Tibial artery (tissue), 4 donors: ENCODE measurements around the gene STPG3.

Source experiments
- DNase-seq, 2 donors: peaks; one replicate each; pipeline ENCODE4 v3.0.0-alpha.2; 2019
- H3K27ac ChIP-seq, 2 donors: fragments of 200-600 bp; sonication (generic) in 1 of 2; 1 replicate in 1 of 2; 2 replicates in 1 of 2; pipeline ENCODE4 v1.5.1; 2018 to 2019; ENCODE audit warnings: mild to moderate bottlenecking in 1 of 2
- H3K27me3 ChIP-seq, 2 donors: fragments of 200-600 bp; sonication (generic) in 1 of 2; one replicate each; pipeline versions ENCODE4 v1.5.1 to v1.6.0; 2016 to 2019
- H3K36me3 ChIP-seq, 3 donors: fragments of 200-600 bp; sonication (generic) in 2 of 3; one replicate each; pipeline ENCODE4 v1.5.1; 2016 to 2019; ENCODE audit warnings: mild to moderate bottlenecking in 2 of 3
- H3K4me1 ChIP-seq, 4 donors: fragments of 200-600 bp; sonication (generic) in 2 of 4; 1 replicate in 3 of 4; 2 replicates in 1 of 4; pipeline ENCODE4 v1.5.1; 2016 to 2019
- H3K4me3 ChIP-seq, 2 donors: fragments of 200-600 bp; sonication (generic) in 1 of 2; 1 replicate in 1 of 2; 2 replicates in 1 of 2; pipeline ENCODE4 v1.5.1; 2018 to 2019; ENCODE audit warnings: mild to moderate bottlenecking in 2 of 2
- H3K9me3 ChIP-seq, 3 donors: fragments of 200-600 bp; sonication (generic) in 1 of 3; one replicate each; pipeline ENCODE4 v1.5.1; 2016 to 2019
- intact Hi-C: fragments of 100-400 bp; cut with DNase I; formaldehyde crosslinking; loops from one replicate; pipeline ENCODE4 v1.15.0; 2023; ENCODE audit warnings: low total_unique reads
- TF ChIP-seq, protein P1 (sequence below), 2 experiments: fragments of 200-600 bp in 1 of 2; fragments of 450-650 bp in 1 of 2; IDR thresholded peaks; one replicate each; pipeline ENCODE4 v1.5.1; 2017 to 2019; ENCODE audit warnings: antibody characterized with exemption in 2 of 2, mild to moderate bottlenecking in 1 of 2, moderate library complexity in 1 of 2

STPG3 gene

DNA sequence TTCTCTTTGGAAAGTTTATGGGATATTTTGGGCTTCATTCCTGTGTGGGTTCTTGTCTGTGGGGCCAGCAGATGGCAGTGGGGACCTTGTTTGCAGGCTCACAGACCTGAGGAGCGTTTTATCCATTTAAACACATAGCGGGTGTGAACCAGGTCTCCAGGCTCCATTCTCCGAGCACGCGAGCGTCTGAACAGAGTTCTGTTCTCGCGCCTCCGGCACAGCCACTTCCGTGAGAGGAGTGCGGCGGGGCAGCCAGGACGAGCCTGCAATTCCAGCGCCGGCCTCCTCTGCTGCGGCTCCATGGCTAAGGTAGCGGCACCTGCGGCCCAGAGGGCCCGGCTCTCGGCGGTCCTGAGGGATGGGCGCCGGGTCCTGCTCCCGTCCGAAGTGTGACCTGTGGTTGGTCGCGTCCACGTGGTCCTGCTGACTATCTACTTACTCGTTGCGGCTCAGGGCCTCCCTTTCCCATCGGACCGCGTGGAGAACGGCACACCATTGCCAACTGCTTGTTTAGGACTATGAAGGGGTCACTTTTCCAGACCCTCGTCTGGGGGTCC is 43.7 kb downstream of the STPG3 start:
- no peak for DNase-seq
- H3K4me1 ChIP-seq, result peaks cover 0 to 40% (median 25%) of the 10 kb centered on the region in 4 donors
- peaks cover 6 to 77% of the 10 kb centered on the region in 2 donors for H3K27me3 ChIP-seq
- H3K36me3 ChIP-seq, result no peaks in the 10 kb centered on the region
- peak overlapping the region; percentile 12 to 44 for H3K4me3 ChIP-seq
- TF ChIP-seq, protein P1, sequence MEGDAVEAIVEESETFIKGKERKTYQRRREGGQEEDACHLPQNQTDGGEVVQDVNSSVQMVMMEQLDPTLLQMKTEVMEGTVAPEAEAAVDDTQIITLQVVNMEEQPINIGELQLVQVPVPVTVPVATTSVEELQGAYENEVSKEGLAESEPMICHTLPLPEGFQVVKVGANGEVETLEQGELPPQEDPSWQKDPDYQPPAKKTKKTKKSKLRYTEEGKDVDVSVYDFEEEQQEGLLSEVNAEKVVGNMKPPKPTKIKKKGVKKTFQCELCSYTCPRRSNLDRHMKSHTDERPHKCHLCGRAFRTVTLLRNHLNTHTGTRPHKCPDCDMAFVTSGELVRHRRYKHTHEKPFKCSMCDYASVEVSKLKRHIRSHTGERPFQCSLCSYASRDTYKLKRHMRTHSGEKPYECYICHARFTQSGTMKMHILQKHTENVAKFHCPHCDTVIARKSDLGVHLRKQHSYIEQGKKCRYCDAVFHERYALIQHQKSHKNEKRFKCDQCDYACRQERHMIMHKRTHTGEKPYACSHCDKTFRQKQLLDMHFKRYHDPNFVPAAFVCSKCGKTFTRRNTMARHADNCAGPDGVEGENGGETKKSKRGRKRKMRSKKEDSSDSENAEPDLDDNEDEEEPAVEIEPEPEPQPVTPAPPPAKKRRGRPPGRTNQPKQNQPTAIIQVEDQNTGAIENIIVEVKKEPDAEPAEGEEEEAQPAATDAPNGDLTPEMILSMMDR (IDR thresholded peaks at IDR 0.05), result no peak
- peaks cover 0 to 6% (median 0%) of the 10 kb centered on the region in 3 donors for H3K9me3 ChIP-seq
- H3K27ac ChIP-seq, result no peak overlapping the region
- intact Hi-C loops, result no loop called here

DNA sequence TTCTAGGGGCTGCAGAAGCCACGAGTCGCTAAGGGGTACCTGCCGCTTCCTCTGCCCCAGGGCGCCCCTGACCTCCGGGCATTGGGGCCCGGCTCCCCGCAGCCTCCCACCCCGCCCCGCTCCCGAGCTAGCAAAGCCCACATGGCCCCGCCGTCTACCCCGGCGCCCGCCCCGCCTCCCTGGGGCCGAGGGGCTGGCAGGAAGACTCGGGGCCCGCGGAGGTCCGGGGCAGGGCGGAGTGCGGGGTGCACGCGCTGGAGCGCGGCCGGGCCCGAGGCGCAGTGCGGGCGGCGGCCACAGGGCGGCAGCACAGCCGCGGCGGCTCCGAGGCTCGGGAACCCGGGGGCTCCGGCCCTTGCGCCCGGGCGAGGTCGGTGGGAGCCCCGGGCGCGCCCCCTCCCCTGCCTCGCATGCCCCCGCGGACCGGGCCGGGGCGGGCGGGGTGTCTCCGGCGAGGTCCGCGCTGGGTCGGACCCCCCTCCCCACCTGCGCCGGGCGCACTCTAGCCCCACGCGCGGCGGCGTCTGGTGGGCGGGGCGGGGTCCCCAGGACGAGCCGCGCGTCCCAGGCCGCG is 44.2 kb downstream of the STPG3 start:
- Histone ChIP-seq H3K9me3 (peaks cover 0 to 6% (median 0%) of the 10 kb centered on the region in 3 donors), H3K27ac (no peak overlapping the region), H3K36me3 (no peaks in the 10 kb centered on the region), H3K4me3 (peak overlapping the region; percentile 30 to 44), H3K27me3 (peaks cover 10 to 80% of the 10 kb centered on the region in 2 donors), H3K4me1 (peaks cover 0 to 44% (median 25%) of the 10 kb centered on the region in 4 donors)
- no peak for DNase-seq
- TF ChIP-seq, protein P1 (IDR thresholded peaks at IDR 0.05), result peak; percentile 21 to 63
- intact Hi-C loops, result no loop called here

DNA sequence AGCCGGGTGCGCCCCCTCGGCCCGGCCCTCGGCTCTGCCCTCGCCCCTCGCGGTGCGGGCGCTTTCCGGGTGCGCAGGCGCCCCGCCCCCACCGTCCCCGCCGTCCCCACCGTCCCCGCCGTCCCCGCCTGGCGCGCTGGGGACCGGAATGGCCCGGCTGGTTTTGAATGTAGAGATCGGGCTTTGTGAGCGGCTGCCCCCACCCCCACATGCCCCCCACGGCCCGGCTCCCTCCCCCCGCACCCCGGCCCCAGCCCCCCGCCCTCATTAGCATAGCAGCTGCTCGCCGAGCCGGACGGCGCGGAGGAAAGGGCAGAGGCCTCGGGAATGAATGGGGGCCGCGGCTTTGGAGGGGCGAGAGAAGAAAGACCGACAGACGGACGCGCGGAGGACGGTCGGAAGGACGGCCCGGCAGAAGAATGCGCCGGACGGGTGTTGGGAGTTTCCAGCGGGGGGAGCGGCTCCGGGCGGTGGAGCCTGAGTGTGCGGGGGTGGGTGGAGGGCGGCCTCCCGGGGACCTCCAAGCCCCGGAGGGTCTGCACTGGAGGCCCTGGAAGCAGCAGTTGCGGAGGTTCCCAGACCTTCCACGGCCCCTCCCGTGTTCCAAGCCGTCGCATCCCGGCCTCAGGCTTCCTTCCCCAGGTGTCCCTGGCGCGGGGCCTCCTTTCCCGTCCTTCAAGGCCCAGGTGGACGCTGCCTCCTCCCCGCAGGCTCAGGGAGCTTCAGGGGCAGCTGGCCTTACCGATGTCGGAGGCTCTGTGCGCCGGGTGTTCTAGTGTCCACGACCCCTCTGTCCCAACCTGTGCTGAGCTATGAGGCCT is 45.0 kb downstream of the STPG3 start:
- H3K9me3 ChIP-seq, result peaks cover 0 to 6% (median 0%) of the 10 kb centered on the region in 3 donors
- intact Hi-C loops, result no loop called here
- H3K4me3 ChIP-seq, result peak overlapping the region; percentile 30 to 44
- peaks cover 4 to 52% (median 32%) of the 10 kb centered on the region in 4 donors for H3K4me1 ChIP-seq
- peak overlapping the region in 1 of 2 donors; percentile 35 for H3K27ac ChIP-seq
- H3K27me3 ChIP-seq, result peaks cover 10 to 87% of the 10 kb centered on the region in 2 donors
- H3K36me3 ChIP-seq, result no peaks in the 10 kb centered on the region
- no peak for DNase-seq
- TF ChIP-seq, protein P1 (IDR thresholded peaks at IDR 0.05), result no peak

DNA sequence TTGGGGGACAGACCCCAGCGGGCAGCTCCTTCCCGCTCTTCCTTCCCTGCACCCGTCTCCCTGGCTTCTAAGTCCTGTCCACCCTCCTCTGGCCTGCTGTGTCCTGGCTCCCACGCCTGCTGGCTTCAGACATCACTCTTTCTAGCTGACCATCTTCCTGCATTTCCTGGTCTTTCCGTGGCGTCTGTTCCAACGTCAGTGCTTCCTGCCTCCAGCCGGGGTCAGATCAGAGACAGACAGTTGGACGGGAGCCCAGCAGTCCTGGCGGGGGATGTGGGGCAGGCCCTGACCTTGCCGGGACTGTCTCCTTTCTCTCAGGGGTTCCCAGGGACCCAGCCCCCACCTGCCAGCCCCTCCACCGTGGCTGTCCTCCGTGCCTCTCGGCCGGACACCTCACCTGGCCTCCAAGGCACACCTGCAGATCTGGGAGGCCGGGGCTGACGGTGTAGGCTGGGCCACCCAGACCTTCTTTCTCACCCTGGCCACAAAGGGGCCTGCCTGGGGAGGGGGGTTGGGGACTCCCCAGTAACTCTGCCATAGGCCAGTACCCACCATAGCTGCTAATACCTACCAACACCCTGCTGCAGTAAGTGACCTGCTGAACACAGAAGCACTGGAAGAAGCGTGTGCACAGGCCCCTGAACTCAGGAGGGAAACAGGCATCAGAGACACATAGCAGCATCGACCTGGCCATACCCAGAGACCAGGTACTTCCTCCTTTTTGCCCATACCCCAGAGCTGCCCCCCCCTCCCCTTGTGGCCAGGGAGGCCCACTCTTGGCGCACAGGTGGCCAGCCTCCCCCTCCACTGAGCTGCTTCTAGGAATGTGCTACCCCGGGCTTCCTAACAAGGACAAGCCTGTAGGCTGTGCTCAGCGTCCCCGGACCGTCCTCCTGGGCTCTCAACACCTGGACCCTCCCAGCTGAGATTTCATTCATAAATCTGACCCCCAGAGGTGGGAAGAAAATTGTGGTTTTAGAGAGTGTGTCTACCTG is 45.9 kb downstream of the STPG3 start:
- H3K27ac ChIP-seq, result peak overlapping the region in 1 of 2 donors; percentile 35
- TF ChIP-seq, protein P1 (IDR thresholded peaks at IDR 0.05), result no peak
- intact Hi-C loops, result no loop called here
- H3K4me1 ChIP-seq, result peaks cover 4 to 58% (median 38%) of the 10 kb centered on the region in 4 donors
- H3K27me3 ChIP-seq, result peaks cover 10 to 90% of the 10 kb centered on the region in 2 donors
- no peaks in the 10 kb centered on the region for H3K36me3 ChIP-seq
- DNase-seq, result no peak
- H3K4me3 ChIP-seq, result peak overlapping the region; percentile 30 to 44
- H3K9me3 ChIP-seq, result peaks cover 0 to 6% (median 0%) of the 10 kb centered on the region in 3 donors

DNA sequence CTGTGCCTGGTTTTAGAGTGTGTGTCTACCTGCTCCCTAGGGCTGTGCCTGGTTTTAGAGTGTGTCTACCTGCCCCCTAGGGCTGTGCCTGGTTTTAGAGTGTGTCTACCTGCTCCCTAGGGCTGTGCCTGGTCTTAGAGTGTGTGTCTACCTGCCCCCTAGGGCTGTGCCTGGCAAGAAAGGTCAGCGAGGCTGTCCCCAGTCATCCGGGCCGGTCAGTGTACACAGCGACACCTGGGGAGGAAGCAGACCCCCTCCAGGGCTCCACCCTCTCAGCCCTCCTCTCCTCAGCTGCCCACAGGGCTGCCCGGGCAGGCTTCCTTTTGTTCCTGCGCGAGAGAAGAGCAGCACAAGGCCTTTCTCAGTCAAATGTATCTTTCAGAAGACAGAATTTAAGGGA is 46.9 kb downstream of the STPG3 start:
- no peak overlapping the region for H3K27ac ChIP-seq
- H3K9me3 ChIP-seq, result peaks cover 0 to 6% (median 0%) of the 10 kb centered on the region in 3 donors
- no peak overlapping the region for H3K4me3 ChIP-seq
- no peaks in the 10 kb centered on the region for H3K36me3 ChIP-seq
- H3K4me1 ChIP-seq, result peaks cover 4 to 64% (median 44%) of the 10 kb centered on the region in 4 donors
- no peak for DNase-seq
- TF ChIP-seq, protein P1 (IDR thresholded peaks at IDR 0.05), result no peak
- intact Hi-C loops, result no loop called here
- H3K27me3 ChIP-seq, result peaks cover 10 to 91% of the 10 kb centered on the region in 2 donors
